ENCODE data around the gene SCNN1G. TPM values are rescaled to one million over a fixed set of nuclear protein-coding genes. Genes with fewer than 3 reads are reported as not detected.

Gene SCNN1G
- total and polyA plus RNA-seq, 9 of the 15 experiments (the other 6 are each of a cell fraction or from before 2014, with no cell fraction given), result not detected

DNA sequence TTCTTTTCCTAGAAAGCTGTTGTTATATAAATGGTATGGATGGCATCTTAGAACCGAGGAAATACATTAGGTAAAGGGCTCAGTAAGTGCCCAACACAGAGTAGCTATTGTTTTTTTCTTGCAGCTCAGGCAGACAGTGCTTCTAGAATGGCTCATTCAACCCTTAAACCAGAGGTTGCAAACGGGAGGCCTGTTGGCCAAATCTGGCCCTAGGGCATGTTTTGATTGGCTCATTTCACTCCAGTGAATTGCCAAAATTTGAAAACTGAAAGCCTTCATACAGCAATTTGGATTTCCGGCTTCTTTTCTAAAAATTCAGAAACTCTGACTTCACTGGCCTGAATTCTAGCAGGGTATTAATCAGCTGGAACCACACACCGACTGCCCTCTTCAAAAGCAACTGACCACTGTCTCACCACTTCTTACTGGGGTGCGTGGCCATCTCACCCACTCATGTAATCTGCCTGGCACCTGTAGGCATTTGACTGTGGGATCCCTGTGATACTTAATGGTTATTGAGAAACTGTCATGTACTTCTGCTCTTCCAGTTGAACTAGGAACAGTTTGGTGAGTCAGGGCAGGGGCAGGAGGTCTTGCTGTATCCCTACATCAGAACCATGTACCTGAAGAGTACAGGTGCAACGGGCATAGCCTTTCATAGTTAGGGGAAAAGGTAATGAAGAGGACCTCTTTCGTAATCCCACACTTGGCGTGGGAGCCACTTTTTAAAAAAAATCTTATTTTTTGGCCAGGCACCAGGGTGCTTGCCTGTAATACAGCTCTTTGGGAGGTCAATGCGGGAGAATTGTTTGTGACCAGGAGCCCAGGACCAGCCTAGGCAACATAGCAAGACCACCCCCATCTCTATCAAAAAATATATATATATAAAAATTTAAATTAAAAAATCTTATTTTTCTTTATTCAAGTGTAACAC, 66.0 kb downstream of the SCNN1G start:
- FAIRE-seq, result no peak
- Histone ChIP-seq H3K4me3 (no peak overlapping the region), H4K20me1 (replicated peaks; ENCODE audit: control insufficient read depth, insufficient read depth, low read length) (no peaks in the 10 kb centered on the region), H3K27ac (ENCODE audit: extremely low read depth, low read depth, low read length) (no peak overlapping the region), H3K79me2 (ENCODE audit: control insufficient read depth, insufficient read depth, low read length) (no peaks in the 10 kb centered on the region), H3K9me3 (replicated peaks; ENCODE audit: control insufficient read depth, insufficient read depth, low read depth, low read length) (no peaks in the 10 kb centered on the region), H3K9ac (ENCODE audit: insufficient read depth in 1 of 2, low read depth in 2 of 2, low read length in 2 of 2) (no peak overlapping the region), H3K4me2 (ENCODE audit: insufficient read depth, low read length) (no peak overlapping the region), H2AFZ (ENCODE audit: low read depth, low read length) (no peak overlapping the region), H3K36me3 (ENCODE audit: control insufficient read depth, insufficient read depth, low read length) (no peaks in the 10 kb centered on the region), H3K4me1 (replicated peaks in 1 of 2; ENCODE audit: control insufficient read depth in 2 of 2, insufficient read depth in 2 of 2, low read length in 2 of 2) (no peaks in the 10 kb centered on the region), H3K27me3 (ENCODE audit: control insufficient read depth in 2 of 2, insufficient read depth in 2 of 2, low read length in 2 of 2) (peaks cover 2 to 10% of the 10 kb centered on the region in 2 experiments; a peak in 2 of 5 replicates), H3K9me1 (ENCODE audit: control insufficient read depth, insufficient read depth, low read length) (no peaks in the 10 kb centered on the region)
- under 1% methylated on average over 9 of the region's 9 CpGs for WGBS (ENCODE audit: insufficient coverage, low coverage, missing lambda C conversion rate)
- intact Hi-C loops (cut with micrococcal nuclease), result no loop called here
- no TSS peak for BruUV-seq (replicated peaks)
- ATAC-seq, result no peak
- POLR2A ChIA-PET, result interaction anchor here (0.6 kb wide), 1 partner anchor 40 kb away, joined by 3 read pairs; no protein-coding TSS in a partner anchor
- CTCF ChIA-PET (ENCODE audit: low intra/inter-chr PET ratio), result no interaction called here
- DNase-seq (ENCODE audit: extremely low read depth in 1 of 4, low spot score in 3 of 4), result no peak
- in situ Hi-C loops (cut with MboI), result no loop called here
- TF ChIP-seq ZNF583 (CRISPR knock-in tag; IDR thresholded peaks at IDR 0.05), result no peak
- TF ChIP-seq TAF15 (IDR thresholded peaks at IDR 0.05; ENCODE audit: low read depth, low read length), result no peak
- TF ChIP-seq MEF2D (tag; conservative IDR thresholded peaks at IDR 0.05; ENCODE audit: low read depth), result no peak

DNA sequence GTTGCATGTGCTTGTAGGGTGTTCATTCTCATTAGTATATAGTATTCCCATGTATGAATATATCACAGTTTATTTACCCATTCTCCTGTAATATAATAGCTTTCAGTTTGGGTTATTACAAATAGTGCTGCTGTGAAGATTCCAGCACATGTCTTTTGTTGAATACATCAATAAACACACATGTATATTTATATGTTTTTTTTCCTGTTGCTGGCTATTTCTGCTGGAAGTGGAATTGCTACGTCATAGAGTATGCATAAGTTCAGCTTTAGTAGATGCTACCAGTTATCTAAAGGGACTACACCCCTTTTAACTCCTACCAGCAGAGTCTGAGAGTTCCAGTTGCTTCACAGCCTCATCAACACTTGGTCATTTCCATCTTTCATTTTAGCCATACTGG, 67.3 kb downstream of the SCNN1G start:
- TF ChIP-seq, protein P1, sequence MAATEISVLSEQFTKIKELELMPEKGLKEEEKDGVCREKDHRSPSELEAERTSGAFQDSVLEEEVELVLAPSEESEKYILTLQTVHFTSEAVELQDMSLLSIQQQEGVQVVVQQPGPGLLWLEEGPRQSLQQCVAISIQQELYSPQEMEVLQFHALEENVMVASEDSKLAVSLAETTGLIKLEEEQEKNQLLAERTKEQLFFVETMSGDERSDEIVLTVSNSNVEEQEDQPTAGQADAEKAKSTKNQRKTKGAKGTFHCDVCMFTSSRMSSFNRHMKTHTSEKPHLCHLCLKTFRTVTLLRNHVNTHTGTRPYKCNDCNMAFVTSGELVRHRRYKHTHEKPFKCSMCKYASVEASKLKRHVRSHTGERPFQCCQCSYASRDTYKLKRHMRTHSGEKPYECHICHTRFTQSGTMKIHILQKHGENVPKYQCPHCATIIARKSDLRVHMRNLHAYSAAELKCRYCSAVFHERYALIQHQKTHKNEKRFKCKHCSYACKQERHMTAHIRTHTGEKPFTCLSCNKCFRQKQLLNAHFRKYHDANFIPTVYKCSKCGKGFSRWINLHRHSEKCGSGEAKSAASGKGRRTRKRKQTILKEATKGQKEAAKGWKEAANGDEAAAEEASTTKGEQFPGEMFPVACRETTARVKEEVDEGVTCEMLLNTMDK (IDR thresholded peaks at IDR 0.05; ENCODE audit: borderline replicate concordance, insufficient read depth, low read depth, low read length, poor library complexity, severe bottlenecking), result no peak
- no peak for TF ChIP-seq HDAC1 (IDR thresholded peaks at IDR 0.05)
- TF ChIP-seq MYC (IDR thresholded peaks at IDR 0.05; ENCODE audit: low read depth, low read length), result no peak
- TF ChIP-seq MYC (CRISPR knock-in tag; IDR thresholded peaks at IDR 0.05; ENCODE audit: borderline replicate concordance, low read depth), result no peak
- ChIA-PET POLR2A (no interaction called here), CTCF (ENCODE audit: low intra/inter-chr PET ratio) (no interaction called here)
- no peaks in the 10 kb centered on the region for H3K36me3 ChIP-seq (ENCODE audit: control insufficient read depth, insufficient read depth, low read length)
- 0% methylated on average over 1 of the region's 1 CpG for WGBS (ENCODE audit: insufficient coverage, low coverage, missing lambda C conversion rate)
- no peaks in the 10 kb centered on the region for H4K20me1 ChIP-seq (replicated peaks; ENCODE audit: control insufficient read depth, insufficient read depth, low read length)
- no peak overlapping the region for H3K4me2 ChIP-seq (ENCODE audit: insufficient read depth, low read length)
- H3K27ac ChIP-seq (ENCODE audit: extremely low read depth, low read depth, low read length), result no peak overlapping the region
- in situ Hi-C loops (cut with MboI) (no loop called here), intact Hi-C loops (cut with micrococcal nuclease) (no loop called here)
- no peaks in the 10 kb centered on the region for H3K9me1 ChIP-seq (ENCODE audit: control insufficient read depth, insufficient read depth, low read length)
- no peak for ATAC-seq
- no peaks in the 10 kb centered on the region for H3K9me3 ChIP-seq (replicated peaks; ENCODE audit: control insufficient read depth, insufficient read depth, low read depth, low read length)
- no peaks in the 10 kb centered on the region for H3K4me1 ChIP-seq (replicated peaks in 1 of 2; ENCODE audit: control insufficient read depth in 2 of 2, insufficient read depth in 2 of 2, low read length in 2 of 2)
- H3K4me3 ChIP-seq, result no peak overlapping the region
- DNase-seq (ENCODE audit: extremely low read depth in 1 of 4, low spot score in 3 of 4), result no peak
- peaks cover 2 to 10% of the 10 kb centered on the region in 2 experiments; a peak in 2 of 5 replicates for H3K27me3 ChIP-seq (ENCODE audit: control insufficient read depth in 2 of 2, insufficient read depth in 2 of 2, low read length in 2 of 2)
- BruUV-seq (replicated peaks), result no TSS peak
- H2AFZ ChIP-seq (ENCODE audit: low read depth, low read length), result no peak overlapping the region
- H3K79me2 ChIP-seq (ENCODE audit: control insufficient read depth, insufficient read depth, low read length), result no peaks in the 10 kb centered on the region
- no peak for FAIRE-seq
- no peak overlapping the region for H3K9ac ChIP-seq (ENCODE audit: insufficient read depth in 1 of 2, low read depth in 2 of 2, low read length in 2 of 2)
